GM12873 (cell line): ENCODE measurements around the gene CFAP91.

ENCODE experiments used
- TF ChIP-seq, protein P1 (sequence below): IDR thresholded peaks from 2 replicates; pipeline ENCODE4 v1.5.1; 2012; ENCODE audit warnings: low read depth, mild to moderate bottlenecking, moderate library complexity, low read length, control low read depth; ENCODE audit not compliant: insufficient read depth; ENCODE audit errors: missing control alignments

CFAP91 gene

DNA sequence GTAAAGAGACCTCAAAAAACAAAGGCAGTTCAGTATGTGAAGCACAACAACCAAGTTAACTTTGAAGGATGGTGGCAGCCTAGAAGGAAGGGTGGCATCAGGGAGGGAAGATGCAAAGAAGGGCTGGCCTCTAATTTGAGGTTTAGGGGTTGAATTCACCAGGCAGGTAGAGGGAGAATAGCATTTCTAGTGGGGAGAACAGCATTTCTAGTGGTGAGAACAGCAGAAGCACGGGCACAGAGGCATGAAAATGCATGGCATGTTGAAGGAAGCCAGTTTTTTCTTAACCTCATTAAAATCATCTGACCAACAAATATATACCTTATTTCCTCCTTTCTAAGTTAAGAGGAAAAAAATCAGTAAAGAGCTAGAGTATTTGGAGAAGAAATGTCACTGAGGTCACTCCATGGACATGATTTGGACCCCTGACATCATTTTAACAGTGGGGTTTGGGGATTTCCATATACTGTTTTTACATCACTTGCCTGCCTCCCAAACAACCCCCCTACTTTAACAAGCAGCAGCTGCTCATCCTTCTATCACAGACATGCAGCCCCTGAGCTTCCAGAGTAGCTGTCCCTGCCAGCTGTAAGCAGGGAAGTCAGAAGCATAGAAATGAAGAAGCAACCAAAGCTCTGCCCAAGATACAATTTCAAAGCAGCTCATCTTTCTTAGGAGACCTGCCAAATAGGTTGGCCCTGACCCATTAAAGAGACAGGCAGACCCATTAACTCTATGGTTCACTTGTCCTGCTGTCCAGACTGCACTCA, 40.0 kb upstream of the CFAP91 start:
- TF ChIP-seq, protein P1, sequence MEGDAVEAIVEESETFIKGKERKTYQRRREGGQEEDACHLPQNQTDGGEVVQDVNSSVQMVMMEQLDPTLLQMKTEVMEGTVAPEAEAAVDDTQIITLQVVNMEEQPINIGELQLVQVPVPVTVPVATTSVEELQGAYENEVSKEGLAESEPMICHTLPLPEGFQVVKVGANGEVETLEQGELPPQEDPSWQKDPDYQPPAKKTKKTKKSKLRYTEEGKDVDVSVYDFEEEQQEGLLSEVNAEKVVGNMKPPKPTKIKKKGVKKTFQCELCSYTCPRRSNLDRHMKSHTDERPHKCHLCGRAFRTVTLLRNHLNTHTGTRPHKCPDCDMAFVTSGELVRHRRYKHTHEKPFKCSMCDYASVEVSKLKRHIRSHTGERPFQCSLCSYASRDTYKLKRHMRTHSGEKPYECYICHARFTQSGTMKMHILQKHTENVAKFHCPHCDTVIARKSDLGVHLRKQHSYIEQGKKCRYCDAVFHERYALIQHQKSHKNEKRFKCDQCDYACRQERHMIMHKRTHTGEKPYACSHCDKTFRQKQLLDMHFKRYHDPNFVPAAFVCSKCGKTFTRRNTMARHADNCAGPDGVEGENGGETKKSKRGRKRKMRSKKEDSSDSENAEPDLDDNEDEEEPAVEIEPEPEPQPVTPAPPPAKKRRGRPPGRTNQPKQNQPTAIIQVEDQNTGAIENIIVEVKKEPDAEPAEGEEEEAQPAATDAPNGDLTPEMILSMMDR: peak; percentile 37

DNA sequence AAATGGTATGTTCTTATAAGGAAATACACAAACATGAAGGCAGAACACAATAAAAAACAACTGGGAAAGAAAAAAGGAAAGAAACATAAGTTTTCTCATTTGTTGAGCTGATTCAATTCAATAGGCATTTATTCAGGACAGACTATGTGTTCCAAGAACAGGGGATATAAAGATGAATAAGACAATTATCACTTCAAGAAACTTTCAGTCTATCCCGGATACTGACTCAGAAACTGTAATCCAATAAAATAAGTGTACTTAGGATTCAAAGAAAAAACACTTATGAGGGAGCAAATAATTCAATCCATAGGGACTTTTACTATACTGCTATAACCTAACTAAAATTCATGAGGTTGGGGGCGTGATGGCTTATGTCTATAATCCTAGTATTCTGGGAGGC, 38.9 kb upstream of the CFAP91 start:
- TF ChIP-seq, protein P1: no peak

DNA sequence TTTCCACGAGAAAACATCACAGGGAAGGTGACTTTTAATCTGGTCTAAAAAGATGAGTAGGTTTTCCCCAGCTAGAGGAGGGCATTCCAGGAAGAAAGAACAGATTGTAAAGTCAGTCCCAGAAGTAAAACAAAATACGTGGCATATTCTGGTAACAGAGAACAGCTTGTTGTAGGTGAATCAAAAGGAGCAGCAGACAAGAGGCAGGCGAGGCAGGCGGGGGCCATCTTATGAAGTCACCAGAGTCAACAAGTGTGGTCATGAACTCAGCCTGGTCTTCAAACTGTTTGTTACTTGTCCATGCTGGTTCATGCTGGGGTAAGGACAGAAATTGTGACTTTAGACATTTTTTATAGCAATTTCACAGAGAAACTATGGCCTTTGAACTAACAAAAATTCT, 38.5 kb upstream of the CFAP91 start:
- TF ChIP-seq, protein P1: no peak

DNA sequence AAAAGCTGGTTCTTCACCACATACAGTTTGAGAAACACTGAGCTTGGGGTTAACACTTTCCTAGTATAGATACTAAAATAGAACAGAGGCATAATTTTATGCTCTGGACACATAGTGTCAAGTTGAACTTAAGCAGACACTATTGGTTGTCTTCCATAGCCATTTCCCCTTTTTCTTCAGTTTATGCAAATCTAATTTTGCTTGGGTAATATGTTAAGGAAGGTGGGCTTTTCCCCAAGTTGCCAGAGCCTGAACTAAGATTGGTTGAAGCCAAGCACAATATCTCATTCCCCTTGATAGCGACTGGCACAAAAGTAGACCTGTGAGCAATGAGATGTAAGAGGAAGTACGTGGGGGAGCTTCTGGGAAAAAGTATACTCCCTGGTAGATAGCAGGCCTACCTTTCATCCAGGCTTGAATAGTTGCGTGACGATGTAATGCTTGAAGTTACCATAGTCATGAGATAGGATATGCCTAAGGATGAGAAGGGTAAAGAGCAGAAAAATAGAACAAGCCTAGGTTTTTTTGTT, 37.9 kb upstream of the CFAP91 start:
- TF ChIP-seq, protein P1: no peak

DNA sequence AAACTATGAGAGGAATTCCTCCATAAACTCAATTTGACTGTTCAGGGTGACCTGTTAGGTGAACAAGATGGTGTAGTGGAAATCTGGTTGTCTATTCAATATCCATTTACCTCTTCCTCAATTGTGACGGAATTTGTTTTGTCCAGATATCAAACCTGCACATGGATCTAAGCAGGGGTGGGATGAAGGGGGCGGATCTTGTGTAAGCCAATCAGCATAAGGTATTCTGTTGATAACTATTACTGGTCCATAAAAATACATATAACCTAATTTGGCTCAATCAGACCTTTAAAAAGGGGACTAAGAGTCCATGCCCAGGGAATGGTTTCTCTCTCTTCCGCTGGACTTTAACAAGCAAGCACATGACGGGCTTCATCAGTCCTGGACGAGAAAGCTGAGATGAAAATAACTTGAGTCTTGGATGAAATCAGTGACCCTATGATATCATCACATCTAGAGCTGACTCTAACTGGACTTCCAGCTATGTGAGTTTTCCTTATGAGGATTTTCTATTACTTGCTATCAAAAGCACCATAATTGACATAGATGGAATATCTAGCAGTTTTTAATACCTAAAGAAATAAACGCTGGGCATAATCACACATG, 36.8 kb upstream of the CFAP91 start:
- TF ChIP-seq, protein P1: no peak

DNA sequence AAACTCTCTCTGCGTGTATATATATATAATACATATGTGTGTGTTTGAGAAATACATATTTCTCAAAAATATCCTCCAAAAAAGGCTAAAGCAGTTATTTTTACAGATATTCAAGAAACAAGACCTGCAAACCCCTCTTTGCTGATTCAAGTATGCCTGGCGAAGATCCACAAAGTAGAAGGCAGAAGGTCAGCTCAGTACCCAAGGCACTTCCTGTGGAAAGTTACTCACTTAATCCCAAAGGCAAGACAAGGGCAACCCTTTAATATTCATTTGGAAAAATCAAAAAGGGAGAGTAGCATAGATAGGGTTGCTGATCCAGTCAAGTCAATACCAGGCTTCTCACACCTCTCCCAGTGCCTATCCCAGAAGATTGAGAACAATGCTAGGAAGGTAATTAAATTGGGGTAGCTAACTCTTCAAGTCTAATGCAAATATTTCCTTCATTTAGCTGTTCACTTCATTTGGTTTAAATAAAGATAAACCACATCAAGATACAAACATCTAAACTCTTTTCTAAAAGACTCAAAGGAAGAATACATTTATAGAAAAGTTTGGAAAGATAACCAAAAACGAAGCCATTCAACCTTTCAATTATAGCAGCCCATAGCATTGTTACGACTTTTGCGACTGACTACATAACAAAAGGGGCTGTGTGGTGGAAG, 32.8 kb upstream of the CFAP91 start:
- TF ChIP-seq, protein P1: no peak

DNA sequence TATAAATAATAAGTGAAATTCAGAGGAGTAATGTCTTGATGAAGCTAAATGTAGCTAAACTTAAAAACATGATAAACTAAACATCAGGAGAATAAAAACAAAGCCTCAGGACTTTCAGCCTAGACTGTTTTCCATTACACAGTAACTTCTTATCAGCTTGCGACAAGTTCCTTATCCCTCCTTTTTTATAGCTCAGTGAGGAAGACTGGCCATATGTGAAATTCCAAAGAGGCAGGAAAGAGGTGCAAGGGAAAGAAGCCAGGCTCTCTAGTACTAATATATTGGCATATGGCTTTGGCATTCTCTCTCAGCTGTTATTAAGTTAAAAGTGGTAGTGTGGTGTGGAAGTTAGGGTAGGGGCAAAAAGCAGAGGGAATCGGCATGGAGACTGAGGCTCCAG, 30.0 kb upstream of the CFAP91 start:
- TF ChIP-seq, protein P1: no peak
